Measurements from ENCODE around the gene ZIC1. TPM values are rescaled to one million over a fixed set of nuclear protein-coding genes. Genes with fewer than 3 reads are reported as not detected.

Gene ZIC1
- total and polyA plus RNA-seq, 2 experiments from 2014 or later = 15.5 to 18.2 TPM

- in situ Hi-C loops (cut with MboI) = no loop called here
- no peak for TF ChIP-seq EZH2 (IDR thresholded peaks at IDR 0.05; ENCODE audit: insufficient read depth, poor library complexity, severe bottlenecking)
- TF ChIP-seq EZH2phosphoT487 (IDR thresholded peaks at IDR 0.05; ENCODE audit: insufficient read depth, low read depth) = no peak
- Histone ChIP-seq H4K20me1 (ENCODE audit: insufficient read depth) (no peaks in the 10 kb centered on the region), H2AFZ (peak overlapping the region; percentile 59; the same call in 1 of the 2 replicates), H3K9me2 (ENCODE audit: insufficient read depth) (no peaks in the 10 kb centered on the region), H3K4me2 (ENCODE audit: unreplicated experiment) (peak overlapping the region; percentile 62), H3K4me1 (ENCODE audit: insufficient read depth) (no peaks in the 10 kb centered on the region), H3K79me2 (ENCODE audit: insufficient read depth) (no peaks in the 10 kb centered on the region), H3K9ac (peak overlapping the region; percentile 46; the same call in 1 of the 2 replicates), H3K27me3 (replicated peaks; ENCODE audit: insufficient read depth) (no peaks in the 10 kb centered on the region), H3K36me3 (ENCODE audit: low read depth) (0 out of 2 replicates have a peak, but pooled peaks cover 12% of the 10 kb centered on the region), H3K9me3 (ENCODE audit: low read depth) (no peaks in the 10 kb centered on the region), H3K27ac (no peak overlapping the region), H3F3A (ENCODE audit: insufficient read depth) (peaks cover 8% of the 10 kb centered on the region), H3K4me3 (peak overlapping the region; percentile 63)
- no peak for DNase-seq
- 85 to 88% methylated on average over 32 of the region's 32 CpGs for WGBS, 2 experiments (ENCODE audit: low coverage in 1 of 2, low lambda C conversion rate in 2 of 2, missing lambda C conversion rate in 2 of 2)
Measured at GRCh38 chr3:147420353-147421183, 11.4 kb downstream of the ZIC1 start.

GRCh38 chr3:147421184-147421912 lies 12.2 kb downstream of the ZIC1 start:
- no peaks in the 10 kb centered on the region for H3K9me2 ChIP-seq (ENCODE audit: insufficient read depth)
- H3K36me3 ChIP-seq (ENCODE audit: low read depth) = 0 out of 2 replicates have a peak, but pooled peaks cover 12% of the 10 kb centered on the region
- in situ Hi-C loops (cut with MboI) = no loop called here
- peak overlapping the region; percentile 46 for H3K9ac ChIP-seq
- H3K4me2 ChIP-seq (ENCODE audit: unreplicated experiment) = peak overlapping the region; percentile 62
- H3K27ac ChIP-seq = no peak overlapping the region
- no peaks in the 10 kb centered on the region for H3K27me3 ChIP-seq (replicated peaks; ENCODE audit: insufficient read depth)
- DNase-seq = peak; percentile 64
- no peaks in the 10 kb centered on the region for H3K9me3 ChIP-seq (ENCODE audit: low read depth)
- no peaks in the 10 kb centered on the region for H4K20me1 ChIP-seq (ENCODE audit: insufficient read depth)
- H3K79me2 ChIP-seq (ENCODE audit: insufficient read depth) = no peaks in the 10 kb centered on the region
- peaks cover 7% of the 10 kb centered on the region for H3F3A ChIP-seq (ENCODE audit: insufficient read depth)
- H3K4me1 ChIP-seq (ENCODE audit: insufficient read depth) = no peaks in the 10 kb centered on the region
- peak overlapping the region; percentile 63 for H3K4me3 ChIP-seq
- 37 to 40% methylated on average over 50 to 53 of the region's 53 CpGs for WGBS, 2 experiments (ENCODE audit: low coverage in 1 of 2, low lambda C conversion rate in 2 of 2, missing lambda C conversion rate in 2 of 2)
- peak overlapping the region; percentile 59 for H2AFZ ChIP-seq
- no peak for TF ChIP-seq EZH2 (IDR thresholded peaks at IDR 0.05; ENCODE audit: insufficient read depth, poor library complexity, severe bottlenecking)
- no peak for TF ChIP-seq EZH2phosphoT487 (IDR thresholded peaks at IDR 0.05; ENCODE audit: insufficient read depth, low read depth)

GRCh38 chr3:147422196-147422595 lies 13.0 kb downstream of the ZIC1 start:
- Histone ChIP-seq H3F3A (ENCODE audit: insufficient read depth) (no peaks in the 10 kb centered on the region; the same call in 1 of the 2 replicates), H3K9ac (no peak overlapping the region), H3K4me3 (no peak overlapping the region), H4K20me1 (ENCODE audit: insufficient read depth) (no peaks in the 10 kb centered on the region), H3K9me2 (ENCODE audit: insufficient read depth) (no peaks in the 10 kb centered on the region), H3K79me2 (ENCODE audit: insufficient read depth) (no peaks in the 10 kb centered on the region), H3K27ac (no peak overlapping the region), H3K4me2 (ENCODE audit: unreplicated experiment) (no peak overlapping the region), H3K4me1 (ENCODE audit: insufficient read depth) (no peaks in the 10 kb centered on the region), H3K36me3 (ENCODE audit: low read depth) (0 out of 2 replicates have a peak, but pooled peaks cover 12% of the 10 kb centered on the region), H3K9me3 (ENCODE audit: low read depth) (no peaks in the 10 kb centered on the region), H3K27me3 (replicated peaks; ENCODE audit: insufficient read depth) (no peaks in the 10 kb centered on the region), H2AFZ (no peak overlapping the region)
- in situ Hi-C loops (cut with MboI) = no loop called here
- 94 to 95% methylated on average over 15 of the region's 15 CpGs for WGBS, 2 experiments (ENCODE audit: low coverage in 1 of 2, low lambda C conversion rate in 2 of 2, missing lambda C conversion rate in 2 of 2)
- TF ChIP-seq EZH2 (IDR thresholded peaks at IDR 0.05; ENCODE audit: insufficient read depth, poor library complexity, severe bottlenecking) (no peak), EZH2phosphoT487 (IDR thresholded peaks at IDR 0.05; ENCODE audit: insufficient read depth, low read depth) (no peak)
- no peak for DNase-seq
